ENCODE measurements around the gene NCKAP5. TPM values are rescaled to one million over a fixed set of nuclear protein-coding genes. Genes with fewer than 3 reads are reported as not detected.

Gene NCKAP5
- polyA plus RNA-seq, 2 of the 4 experiments (the other 2 are of a cell fraction): 3.0 to 4.1 TPM

DNA sequence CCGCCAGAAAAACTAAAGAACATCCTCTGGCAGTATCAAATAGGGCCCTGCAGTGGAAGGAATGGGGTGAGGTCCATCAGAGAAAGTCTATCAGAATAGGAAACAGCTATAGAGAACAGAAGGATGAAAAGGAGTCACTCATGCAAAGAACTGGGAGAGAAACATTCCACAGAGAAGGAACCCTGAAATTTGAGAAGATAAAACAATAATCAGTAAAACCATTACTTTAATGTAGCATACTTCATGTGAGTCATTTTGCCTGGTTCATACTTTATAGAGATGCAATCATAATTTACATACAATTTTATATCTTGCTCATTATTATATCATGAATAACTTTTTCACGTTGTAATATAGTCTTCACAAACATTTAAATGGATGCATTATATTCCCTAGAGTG is 402.2 kb downstream of the NCKAP5 start:
- TF ChIP-seq FOXS1 (CRISPR knock-in tag; IDR thresholded peaks at IDR 0.05): no peak
- no peak for TF ChIP-seq FOSL2 (IDR thresholded peaks at IDR 0.05)
- no peak for TF ChIP-seq FOSL2 (CRISPR knock-in tag; IDR thresholded peaks at IDR 0.05)
- no peak for TF ChIP-seq PHF8 (IDR thresholded peaks at IDR 0.05; ENCODE audit: borderline replicate concordance, low read depth)
- TF ChIP-seq, protein P1, sequence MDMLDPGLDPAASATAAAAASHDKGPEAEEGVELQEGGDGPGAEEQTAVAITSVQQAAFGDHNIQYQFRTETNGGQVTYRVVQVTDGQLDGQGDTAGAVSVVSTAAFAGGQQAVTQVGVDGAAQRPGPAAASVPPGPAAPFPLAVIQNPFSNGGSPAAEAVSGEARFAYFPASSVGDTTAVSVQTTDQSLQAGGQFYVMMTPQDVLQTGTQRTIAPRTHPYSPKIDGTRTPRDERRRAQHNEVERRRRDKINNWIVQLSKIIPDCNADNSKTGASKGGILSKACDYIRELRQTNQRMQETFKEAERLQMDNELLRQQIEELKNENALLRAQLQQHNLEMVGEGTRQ (IDR thresholded peaks at IDR 0.05): no peak
- no peak for TF ChIP-seq PBX3 (IDR thresholded peaks at IDR 0.05)
- TF ChIP-seq, protein P2, sequence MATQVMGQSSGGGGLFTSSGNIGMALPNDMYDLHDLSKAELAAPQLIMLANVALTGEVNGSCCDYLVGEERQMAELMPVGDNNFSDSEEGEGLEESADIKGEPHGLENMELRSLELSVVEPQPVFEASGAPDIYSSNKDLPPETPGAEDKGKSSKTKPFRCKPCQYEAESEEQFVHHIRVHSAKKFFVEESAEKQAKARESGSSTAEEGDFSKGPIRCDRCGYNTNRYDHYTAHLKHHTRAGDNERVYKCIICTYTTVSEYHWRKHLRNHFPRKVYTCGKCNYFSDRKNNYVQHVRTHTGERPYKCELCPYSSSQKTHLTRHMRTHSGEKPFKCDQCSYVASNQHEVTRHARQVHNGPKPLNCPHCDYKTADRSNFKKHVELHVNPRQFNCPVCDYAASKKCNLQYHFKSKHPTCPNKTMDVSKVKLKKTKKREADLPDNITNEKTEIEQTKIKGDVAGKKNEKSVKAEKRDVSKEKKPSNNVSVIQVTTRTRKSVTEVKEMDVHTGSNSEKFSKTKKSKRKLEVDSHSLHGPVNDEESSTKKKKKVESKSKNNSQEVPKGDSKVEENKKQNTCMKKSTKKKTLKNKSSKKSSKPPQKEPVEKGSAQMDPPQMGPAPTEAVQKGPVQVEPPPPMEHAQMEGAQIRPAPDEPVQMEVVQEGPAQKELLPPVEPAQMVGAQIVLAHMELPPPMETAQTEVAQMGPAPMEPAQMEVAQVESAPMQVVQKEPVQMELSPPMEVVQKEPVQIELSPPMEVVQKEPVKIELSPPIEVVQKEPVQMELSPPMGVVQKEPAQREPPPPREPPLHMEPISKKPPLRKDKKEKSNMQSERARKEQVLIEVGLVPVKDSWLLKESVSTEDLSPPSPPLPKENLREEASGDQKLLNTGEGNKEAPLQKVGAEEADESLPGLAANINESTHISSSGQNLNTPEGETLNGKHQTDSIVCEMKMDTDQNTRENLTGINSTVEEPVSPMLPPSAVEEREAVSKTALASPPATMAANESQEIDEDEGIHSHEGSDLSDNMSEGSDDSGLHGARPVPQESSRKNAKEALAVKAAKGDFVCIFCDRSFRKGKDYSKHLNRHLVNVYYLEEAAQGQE (IDR thresholded peaks at IDR 0.05): no peak
- TF ChIP-seq ZFP36 (IDR thresholded peaks at IDR 0.05; ENCODE audit: borderline replicate concordance, partially characterized antibody): no peak
- no peak for TF ChIP-seq BHLHE40 (IDR thresholded peaks at IDR 0.05; ENCODE audit: low read depth, low read length)
- no peak for TF ChIP-seq CHD2 (IDR thresholded peaks at IDR 0.05; ENCODE audit: low read length, partially characterized antibody)
- no peak for TF ChIP-seq JUNB (IDR thresholded peaks at IDR 0.05)
- no peak for TF ChIP-seq MAFK (IDR thresholded peaks at IDR 0.05; ENCODE audit: partially characterized antibody)
- no peak for TF ChIP-seq MYC (IDR thresholded peaks at IDR 0.05; ENCODE audit: borderline replicate concordance, low read length)
- TF ChIP-seq MAZ (IDR thresholded peaks at IDR 0.05; ENCODE audit: borderline replicate concordance, low read depth, low read length): no peak
- no peak for TF ChIP-seq KDM5A (IDR thresholded peaks at IDR 0.05)
- TF ChIP-seq NPAS2 (CRISPR knock-in tag; IDR thresholded peaks at IDR 0.05; ENCODE audit: borderline replicate concordance): no peak
- no peak overlapping the region for H3K4me3 ChIP-seq
- CTCF ChIA-PET: interaction anchor here (0.6 to 1.5 kb wide), 4 partner anchors 29 to 1260 kb away, joined by 3 to 4 read pairs (median 4); no protein-coding TSS in a partner anchor
- no peak for ATAC-seq
- no peak overlapping the region for H3K4me2 ChIP-seq
- no peaks in the 10 kb centered on the region for H3K9me3 ChIP-seq
- no peak for FAIRE-seq
- no peak overlapping the region for H3K27ac ChIP-seq
- H3K4me1 ChIP-seq: peaks cover 10% of the 10 kb centered on the region
- POLR2A ChIA-PET: no interaction called here
- no peak for DNase-seq (ENCODE audit: low read depth in 1 of 2, low spot score in 1 of 2)
- WGBS (ENCODE audit: missing lambda C conversion rate): 24% methylated on average over 2 of the region's 2 CpGs

- ATAC-seq: no peak
- Histone ChIP-seq H3K4me3 (no peak overlapping the region), H3K4me1 (no peaks in the 10 kb centered on the region), H3K27ac (no peak overlapping the region), H3K4me2 (no peak overlapping the region), H3K9me3 (no peaks in the 10 kb centered on the region)
- ChIA-PET CTCF (interaction anchor here (0.6 kb wide), 1 partner anchor 616 kb away, joined by 3 read pairs; no protein-coding TSS in a partner anchor), POLR2A (no interaction called here)
- no peak for TF ChIP-seq SMC3 (IDR thresholded peaks at IDR 0.05)
- no peak for TF ChIP-seq JUN (IDR thresholded peaks at IDR 0.05)
- no peak for TF ChIP-seq CTCF (IDR thresholded peaks at IDR 0.05)
- no peak for TF ChIP-seq EHMT2 (IDR thresholded peaks at IDR 0.05; ENCODE audit: low read depth)
- TF ChIP-seq MAZ (IDR thresholded peaks at IDR 0.05; ENCODE audit: borderline replicate concordance, low read depth, low read length): no peak
- TF ChIP-seq EHF (CRISPR knock-in tag; IDR thresholded peaks at IDR 0.05): no peak
- no peak for TF ChIP-seq RARB (CRISPR knock-in tag; IDR thresholded peaks at IDR 0.05)
- no peak for TF ChIP-seq RAD21 (conservative IDR thresholded peaks at IDR 0.05 in 1 of 2, IDR thresholded peaks at IDR 0.05 in 1 of 2)
- no peak for TF ChIP-seq RNF2 (IDR thresholded peaks at IDR 0.05; ENCODE audit: borderline replicate concordance, low read depth)
- no peak for TF ChIP-seq CEBPB (IDR thresholded peaks at IDR 0.05)
- TF ChIP-seq NPAS2 (CRISPR knock-in tag; IDR thresholded peaks at IDR 0.05; ENCODE audit: borderline replicate concordance): no peak
- TF ChIP-seq HOXB13 (CRISPR knock-in tag; IDR thresholded peaks at IDR 0.05; ENCODE audit: low read depth): no peak
- TF ChIP-seq ESRRA (IDR thresholded peaks at IDR 0.05; ENCODE audit: borderline replicate concordance, low read length): no peak
- TF ChIP-seq PBX3 (IDR thresholded peaks at IDR 0.05): no peak
- FAIRE-seq: no peak
- WGBS (ENCODE audit: missing lambda C conversion rate): 79% methylated on average over 4 of the region's 4 CpGs
- no peak for DNase-seq (ENCODE audit: low read depth in 1 of 2, low spot score in 1 of 2)
Measured at GRCh38 chr2:133163111-133163510, 405.2 kb downstream of the NCKAP5 start.

Measured in A549 (cell line).